Osteocyte (in vitro differentiated cells): ENCODE measurements around the gene FOLR1. TPM values are rescaled to one million over a fixed set of nuclear protein-coding genes. Genes with fewer than 3 reads are reported as not detected.

ENCODE experiments used
- DNase-seq: peaks from one replicate; pipeline ENCODE4 v3.0.0; 2021; ENCODE audit warnings: mixed read lengths; ENCODE audit not compliant: unreplicated experiment; ENCODE audit errors: extremely low spot score
- H3K27ac Mint-ChIP-seq: one replicate; pipeline ENCODE4 v1.8.0; 2021; ENCODE audit warnings: mild to moderate bottlenecking, mixed read lengths; ENCODE audit not compliant: unreplicated experiment
- H3K27me3 Mint-ChIP-seq: one replicate; pipeline ENCODE4 v1.8.0; 2021; ENCODE audit warnings: mixed read lengths; ENCODE audit not compliant: unreplicated experiment
- H3K36me3 Mint-ChIP-seq: one replicate; pipeline ENCODE4 v1.8.0; 2021; ENCODE audit warnings: mixed read lengths; ENCODE audit not compliant: unreplicated experiment
- H3K4me1 Mint-ChIP-seq: one replicate; pipeline ENCODE4 v1.8.0; 2021; ENCODE audit warnings: mixed read lengths; ENCODE audit not compliant: unreplicated experiment
- H3K4me3 Mint-ChIP-seq: one replicate; pipeline ENCODE4 v1.8.0; 2021; ENCODE audit warnings: mild to moderate bottlenecking, moderate library complexity, mixed read lengths; ENCODE audit not compliant: unreplicated experiment
- H3K9me3 Mint-ChIP-seq: one replicate; pipeline ENCODE4 v1.8.0; 2021; ENCODE audit warnings: mixed read lengths; ENCODE audit not compliant: unreplicated experiment
- CTCF ChIP-seq: fragments of 200-600 bp; sonication (generic); IDR thresholded peaks from 2 replicates; pipeline ENCODE4 v1.5.0; 2021; ENCODE audit warnings: antibody characterized with exemption, mild to moderate bottlenecking, moderate library complexity
- total RNA-seq: library from RNA; stranded (reverse); gene quantifications from 2 replicates; pipeline ENCODE4 v1.2.1, GENCODE V29; 2021

The FOLR1 gene
- total RNA-seq, 1 donor from 2014 or later, result not detected

- H3K27ac Mint-ChIP-seq, result no peak overlapping the region
- no peaks in the 10 kb centered on the region for H3K36me3 Mint-ChIP-seq
- no peak overlapping the region for H3K4me3 Mint-ChIP-seq
- H3K4me1 Mint-ChIP-seq, result peaks cover 9% of the 10 kb centered on the region
- DNase-seq, result no peak
- H3K9me3 Mint-ChIP-seq, result peaks cover 10% of the 10 kb centered on the region
- peaks cover 35% of the 10 kb centered on the region for H3K27me3 Mint-ChIP-seq
- no peak for TF ChIP-seq CTCF
These were observed 16.3 kb downstream of the FOLR1 start for GRCh38 chr11:72208281-72208680.

- Mint-ChIP-seq H3K4me3 (no peak overlapping the region), H3K4me1 (peaks cover 9% of the 10 kb centered on the region), H3K36me3 (no peaks in the 10 kb centered on the region), H3K9me3 (peaks cover 10% of the 10 kb centered on the region), H3K27ac (no peak overlapping the region), H3K27me3 (peaks cover 41% of the 10 kb centered on the region)
- no peak for DNase-seq
- no peak for TF ChIP-seq CTCF
These were observed 17.2 kb downstream of the FOLR1 start for GRCh38 chr11:72209101-72209500.

- Mint-ChIP-seq H3K4me1 (no peaks in the 10 kb centered on the region), H3K9me3 (no peaks in the 10 kb centered on the region), H3K4me3 (no peak within 1 kb of the TSS), H3K27me3 (peaks cover 60% of the 10 kb centered on the region), H3K36me3 (no peaks in the 10 kb centered on the region), H3K27ac (no peak within 1 kb of the TSS)
- no peak for TF ChIP-seq CTCF
- peak; percentile 63 for DNase-seq
These were observed 24.7 kb downstream of the FOLR1 start, which contains the start of gene FOLR2 for GRCh38 chr11:72216638-72217037. Gene FOLR2 (plus strand): TSS chr11:72216794. CDS start chr11:72218585, 1,791 bp downstream.

GRCh38 chr11:72217841-72218240, 25.9 kb downstream of the FOLR1 start:
- H3K9me3 Mint-ChIP-seq, result no peaks in the 10 kb centered on the region
- peak; percentile 17 for DNase-seq
- no peaks in the 10 kb centered on the region for H3K36me3 Mint-ChIP-seq
- peaks cover 51% of the 10 kb centered on the region for H3K27me3 Mint-ChIP-seq
- H3K4me1 Mint-ChIP-seq, result peaks cover 9% of the 10 kb centered on the region
- TF ChIP-seq CTCF, result no peak
- H3K4me3 Mint-ChIP-seq, result no peak overlapping the region
- no peak overlapping the region for H3K27ac Mint-ChIP-seq

- Mint-ChIP-seq H3K9me3 (no peaks in the 10 kb centered on the region), H3K4me3 (no peak overlapping the region), H3K27me3 (peaks cover 46% of the 10 kb centered on the region), H3K36me3 (no peaks in the 10 kb centered on the region), H3K27ac (no peak overlapping the region), H3K4me1 (peaks cover 11% of the 10 kb centered on the region)
- no peak for TF ChIP-seq CTCF
- DNase-seq, result peak; percentile 60
These were observed 26.4 kb downstream of the FOLR1 start for GRCh38 chr11:72218251-72218745.
